ENCODE measurements around the gene DBNDD1.
A peak's percentile ranks its signal among the peaks of the same experiment; 100 is the strongest.

The DBNDD1 gene

GRCh38 chr16:89958068-89958467, 61.2 kb downstream of the DBNDD1 start:
- peak; percentile 67 for DNase-seq

GRCh38 chr16:89957216-89957785, 62.0 kb downstream of the DBNDD1 start:
- DNase-seq, result no peak

GRCh38 chr16:89956505-89957215, 62.6 kb downstream of the DBNDD1 start:
- DNase-seq, result no peak

- DNase-seq, result no peak
Measured at GRCh38 chr16:89955001-89955685, 64.1 kb downstream of the DBNDD1 start.

Measured in hematopoietic multipotent progenitor cell treated with erythropoietin and hydrocortisone succinate and interleukin-3 and kit ligand, for 4 days (in vitro differentiated cells).